ENCODE measurements around the gene FILIP1.

- TF ChIP-seq CTCF (IDR thresholded peaks at IDR 0.05) (no peak), ZNF263 (CRISPR knock-in tag; IDR thresholded peaks at IDR 0.05; ENCODE audit: low read depth) (no peak), SMAD3 (CRISPR knock-in tag; IDR thresholded peaks at IDR 0.05; ENCODE audit: borderline replicate concordance) (no peak), E2F4 (CRISPR knock-in tag; IDR thresholded peaks at IDR 0.05; ENCODE audit: borderline replicate concordance, low read depth) (no peak), ARID4B (CRISPR knock-in tag; IDR thresholded peaks at IDR 0.05; ENCODE audit: borderline replicate concordance) (no peak)
- TF ChIP-seq, protein P1, sequence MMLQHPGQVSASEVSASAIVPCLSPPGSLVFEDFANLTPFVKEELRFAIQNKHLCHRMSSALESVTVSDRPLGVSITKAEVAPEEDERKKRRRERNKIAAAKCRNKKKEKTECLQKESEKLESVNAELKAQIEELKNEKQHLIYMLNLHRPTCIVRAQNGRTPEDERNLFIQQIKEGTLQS (CRISPR knock-in tag; conservative IDR thresholded peaks at IDR 0.05): no peak
- TF ChIP-seq, protein P2, sequence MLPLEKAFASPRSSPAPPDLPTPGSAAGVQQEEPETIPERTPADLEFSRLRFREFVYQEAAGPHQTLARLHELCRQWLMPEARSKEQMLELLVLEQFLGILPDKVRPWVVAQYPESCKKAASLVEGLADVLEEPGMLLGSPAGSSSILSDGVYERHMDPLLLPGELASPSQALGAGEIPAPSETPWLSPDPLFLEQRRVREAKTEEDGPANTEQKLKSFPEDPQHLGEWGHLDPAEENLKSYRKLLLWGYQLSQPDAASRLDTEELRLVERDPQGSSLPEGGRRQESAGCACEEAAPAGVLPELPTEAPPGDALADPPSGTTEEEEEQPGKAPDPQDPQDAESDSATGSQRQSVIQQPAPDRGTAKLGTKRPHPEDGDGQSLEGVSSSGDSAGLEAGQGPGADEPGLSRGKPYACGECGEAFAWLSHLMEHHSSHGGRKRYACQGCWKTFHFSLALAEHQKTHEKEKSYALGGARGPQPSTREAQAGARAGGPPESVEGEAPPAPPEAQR (CRISPR knock-in tag; IDR thresholded peaks at IDR 0.05): no peak
Measured at GRCh38 chr6:75290136-75290945, 203.3 kb downstream of the FILIP1 start.
